HG03039 (cell line): ENCODE results near the gene ILDR2.
"Not testable (repeated sequence)": the region's sequence is repeated elsewhere in the genome, so short reads cannot be mapped to it uniquely, and the experiment has no call there.

Experiments
- ATAC-seq: cut with Tn5 transposase; IDR thresholded peaks from one replicate; pipeline ENCODE4 v1.9.1; 2021; ENCODE audit warnings: mild to moderate bottlenecking, moderate library complexity; ENCODE audit not compliant: unreplicated experiment

The ILDR2 gene

DNA sequence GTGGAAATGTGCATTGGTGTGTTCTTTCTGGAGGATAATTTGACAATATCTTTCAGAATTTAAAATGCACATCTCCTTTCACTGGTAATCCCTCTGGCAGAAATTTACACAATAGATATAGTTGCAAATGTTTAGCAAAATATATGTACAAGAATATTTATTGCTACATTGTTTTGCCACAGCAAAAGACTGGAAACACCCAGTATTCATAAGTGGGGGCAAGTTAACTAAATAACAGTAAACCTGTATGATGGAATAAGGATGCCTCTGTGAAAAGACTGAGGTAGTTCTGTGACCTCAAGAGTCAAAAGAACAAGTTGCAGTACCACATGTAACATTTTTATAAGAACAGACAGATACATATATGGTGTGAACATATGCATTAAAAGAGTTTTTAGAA, 85.6 kb downstream of the ILDR2 start:
- no peak for ATAC-seq

DNA sequence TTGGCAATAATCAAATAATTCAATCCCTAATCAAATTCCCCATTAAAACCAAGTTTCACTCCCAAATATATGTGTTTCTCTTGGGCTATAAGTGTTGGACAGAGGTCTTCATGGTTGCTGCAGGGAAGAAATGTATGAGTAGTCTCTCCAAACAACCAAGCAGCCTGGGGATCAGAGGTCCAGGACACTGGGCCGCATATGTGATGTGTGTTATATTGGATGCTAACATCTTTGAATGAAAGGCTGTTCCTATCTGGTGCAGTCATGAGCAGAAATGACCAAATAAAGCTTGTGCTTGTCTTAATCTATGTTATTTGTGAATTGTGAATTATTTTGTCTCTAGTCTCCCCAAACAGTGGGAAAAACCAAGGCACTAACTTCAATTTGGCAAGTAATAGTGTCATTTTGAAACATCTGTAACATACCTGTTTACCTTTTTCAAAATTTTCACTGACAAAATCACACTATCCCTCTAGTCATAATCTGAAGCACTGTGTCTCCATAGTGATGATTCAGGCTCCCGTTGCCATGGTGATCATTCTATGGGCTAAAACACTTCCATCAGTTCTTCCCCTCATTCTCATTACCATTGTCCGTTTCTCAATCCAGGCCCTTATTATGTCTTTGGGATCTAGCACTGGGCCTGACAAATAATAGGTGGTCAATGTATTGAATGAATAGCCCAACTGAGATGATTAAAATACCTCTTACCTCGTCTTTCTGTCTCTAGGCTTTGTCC, 86.8 kb downstream of the ILDR2 start:
- no peak for ATAC-seq

DNA sequence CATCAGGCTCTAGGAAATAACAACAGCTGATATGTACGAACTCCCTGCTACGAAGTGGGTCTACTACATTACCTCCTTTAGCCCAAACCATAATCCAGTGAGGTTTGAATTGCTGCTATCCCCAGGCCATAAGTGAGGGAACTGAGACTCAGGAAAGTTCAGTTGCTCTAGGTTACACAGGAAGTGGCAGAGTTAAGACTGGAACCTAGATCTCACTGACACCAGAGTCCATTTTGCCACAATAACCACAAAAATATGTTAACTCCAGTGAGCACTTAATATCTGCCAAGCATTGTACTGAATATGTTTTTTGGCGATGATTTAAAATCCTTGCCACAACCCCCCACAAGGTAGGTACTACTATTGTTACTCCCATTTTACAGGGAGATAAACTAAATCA, 90.4 kb downstream of the ILDR2 start:
- no peak for ATAC-seq

DNA sequence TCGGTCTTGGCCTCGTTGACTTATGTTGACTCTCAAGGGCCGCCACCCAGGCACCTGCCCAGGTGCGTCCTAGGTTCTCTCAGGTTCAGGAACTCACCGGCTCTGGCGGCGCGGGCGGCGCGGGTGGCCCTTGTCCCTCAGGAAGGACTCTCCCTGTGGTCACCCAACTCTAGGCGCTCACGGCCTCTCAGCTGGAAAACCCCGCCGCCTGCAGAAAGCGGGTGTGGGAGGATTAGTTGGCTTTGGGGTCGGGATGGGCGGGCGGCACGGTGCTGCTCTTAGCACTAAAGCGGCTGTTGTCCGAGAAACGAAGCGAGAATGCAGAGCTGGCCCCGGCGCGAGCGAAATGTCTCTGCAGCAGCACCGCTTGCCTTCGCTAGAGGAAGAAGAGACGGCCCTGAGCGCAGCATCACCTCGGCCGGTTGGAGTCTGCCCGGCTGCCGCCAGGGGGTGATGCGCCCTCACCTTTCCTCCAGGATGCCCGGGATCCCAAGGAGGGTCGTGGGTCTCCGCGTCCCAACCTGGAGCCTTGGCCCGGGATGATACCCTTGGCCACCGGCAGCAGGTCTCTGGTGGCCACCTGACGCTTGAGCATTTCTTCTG, 91.2 kb downstream of the ILDR2 start:
- ATAC-seq: peak; percentile 47

DNA sequence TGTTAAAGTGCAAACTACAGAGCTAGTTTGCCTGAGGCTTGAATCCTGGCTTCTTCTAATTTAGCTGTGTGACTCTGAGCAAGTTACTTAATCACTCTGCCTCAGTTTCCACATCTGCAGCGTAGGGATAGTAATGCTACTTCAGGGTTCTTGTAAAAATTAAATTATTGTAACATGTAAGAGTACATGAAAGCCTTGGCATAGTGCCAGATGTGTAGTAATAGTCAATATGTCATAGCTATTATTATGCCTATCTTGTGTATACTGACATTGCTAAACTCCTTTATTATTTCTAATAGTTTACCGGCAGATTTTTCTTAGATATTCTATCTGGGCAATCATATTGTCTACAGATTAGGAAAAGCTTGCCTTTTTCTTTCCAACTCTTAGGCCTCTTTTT, 92.4 kb downstream of the ILDR2 start:
- no peak for ATAC-seq

DNA sequence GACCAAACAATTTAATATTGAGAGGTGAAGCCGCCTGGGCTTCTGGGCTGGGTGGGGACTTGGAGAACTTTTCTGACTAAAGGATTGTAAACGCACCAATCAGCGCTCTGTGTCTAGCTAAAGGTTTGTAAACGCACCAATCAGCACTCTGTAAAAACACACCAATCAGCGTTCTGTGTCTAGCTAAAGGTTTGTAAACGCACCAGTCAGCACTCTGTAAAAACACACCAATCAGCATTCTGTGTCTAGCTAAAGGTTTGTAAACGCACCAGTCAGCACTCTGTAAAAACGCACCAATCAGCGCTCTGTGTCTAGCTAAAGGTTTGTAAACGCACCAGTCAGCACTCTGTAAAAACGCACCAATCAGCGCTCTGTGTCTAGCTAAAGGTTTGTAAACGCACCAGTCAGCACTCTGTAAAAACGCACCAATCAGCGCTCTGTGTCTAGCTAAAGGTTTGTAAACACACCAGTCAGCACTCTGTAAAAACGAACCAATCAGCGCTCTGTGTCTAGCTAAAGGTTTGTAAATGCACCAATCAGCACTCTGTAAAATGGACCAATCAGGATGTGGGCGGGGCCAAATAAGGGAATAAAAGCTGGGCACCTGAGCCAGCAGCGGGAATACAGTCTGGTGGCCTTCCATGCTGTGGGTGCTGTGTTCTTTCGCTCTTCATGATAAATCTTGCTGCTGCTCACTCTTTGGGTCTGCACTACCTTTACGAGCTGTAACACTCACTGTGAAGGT, 97.0 kb downstream of the ILDR2 start:
- not testable (repeated sequence) for ATAC-seq

DNA sequence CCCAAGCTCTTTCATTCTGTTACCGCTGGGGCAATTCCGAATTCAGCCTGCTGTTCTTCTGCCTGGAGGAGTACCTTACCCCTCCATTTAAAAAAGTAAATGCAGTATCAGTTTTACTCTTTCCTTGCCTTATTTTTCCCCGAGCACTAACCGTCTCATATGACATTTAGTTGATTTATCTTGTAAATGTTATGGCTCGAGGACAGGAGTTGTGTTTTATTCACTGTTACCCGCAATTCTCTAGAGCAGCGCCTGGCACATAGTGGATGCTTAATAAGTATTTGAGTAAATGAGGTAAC, 98.9 kb downstream of the ILDR2 start:
- no peak for ATAC-seq

DNA sequence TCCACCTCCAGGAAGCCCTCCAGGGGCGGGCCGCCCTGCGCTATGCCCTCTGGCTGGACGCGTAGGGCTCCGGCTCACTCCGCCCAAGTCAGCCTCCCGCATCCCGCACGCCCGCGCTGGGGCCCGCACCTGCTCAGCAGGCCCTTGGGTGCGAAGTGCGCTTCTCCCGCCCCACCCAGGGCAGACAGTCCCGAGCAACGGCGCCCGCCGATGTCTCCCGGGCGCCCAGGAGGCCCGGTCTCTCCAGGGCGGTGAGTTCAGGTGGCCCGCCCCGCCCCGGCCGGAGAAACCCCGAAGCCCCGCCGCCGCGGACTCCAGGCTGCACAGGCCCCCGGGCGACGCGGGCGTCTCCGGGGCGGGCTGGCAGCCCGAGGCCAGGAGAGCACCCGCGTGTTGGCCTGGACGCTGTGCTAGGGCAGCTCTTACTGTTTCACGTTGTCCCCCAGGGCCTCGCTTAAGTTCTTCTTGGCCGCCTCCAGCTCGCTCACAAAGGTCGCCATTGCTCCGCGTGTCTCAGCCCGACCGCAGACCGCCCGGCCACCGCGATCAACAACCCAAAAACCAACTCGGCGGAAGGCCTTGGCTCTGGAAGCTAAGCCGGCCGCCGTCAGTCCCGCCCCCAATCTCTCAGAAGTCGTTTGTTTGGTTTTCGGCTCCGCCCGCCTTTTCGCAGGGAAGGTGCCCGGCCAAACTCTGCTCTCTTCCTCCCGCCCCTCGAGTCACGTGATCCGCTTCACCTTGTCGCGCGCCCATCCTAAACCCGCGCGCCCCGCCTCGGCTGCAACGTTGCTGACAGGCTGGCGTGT, 99.4 kb downstream of the ILDR2 start, which contains the start of gene TADA1:
TADA1 (minus strand) TSS at position 531 of the 806 bp plus-strand sequence; CDS start at position 500, 31 bp downstream.
- peak; percentile 85 for ATAC-seq

DNA sequence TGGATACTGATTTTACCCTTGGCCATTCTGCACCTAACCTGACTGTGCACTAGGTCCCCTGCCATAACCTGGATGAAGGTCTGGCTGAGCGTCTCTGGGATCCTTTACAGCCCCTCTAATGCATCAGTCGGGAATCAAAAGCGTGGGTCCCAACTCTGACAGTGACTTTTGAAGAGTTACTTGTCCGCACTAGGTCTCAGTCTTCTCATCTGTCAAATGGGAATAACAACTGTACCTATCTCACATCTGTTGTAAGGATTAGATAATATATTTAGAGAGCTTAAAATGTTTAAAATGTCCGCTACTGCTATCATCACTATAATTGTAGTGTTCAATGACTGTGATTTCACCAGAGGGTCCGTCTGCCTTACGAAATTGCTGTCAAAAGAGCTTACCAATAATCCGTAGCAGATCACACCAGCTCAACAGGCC, 100.0 kb downstream of the ILDR2 start:
- ATAC-seq: no peak

DNA sequence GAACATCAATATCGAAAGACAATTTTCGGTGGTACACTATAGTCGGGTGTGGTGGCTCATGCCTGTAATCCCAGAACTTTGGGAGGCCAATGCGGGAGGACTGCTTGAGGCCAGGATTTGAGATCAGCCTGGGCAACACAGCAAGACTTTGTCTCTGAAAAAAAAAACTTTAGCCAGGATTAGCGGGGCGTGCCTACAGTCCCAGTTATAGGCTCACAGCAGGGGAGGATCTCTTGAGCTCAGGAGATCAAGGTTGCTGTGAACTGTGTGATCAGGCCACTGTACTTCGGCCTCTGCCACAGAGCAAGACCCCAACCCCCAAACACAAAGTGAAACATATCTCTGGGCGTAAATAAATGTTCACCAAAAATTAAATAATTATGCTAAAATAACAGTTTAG, 100.9 kb downstream of the ILDR2 start:
- no peak for ATAC-seq

DNA sequence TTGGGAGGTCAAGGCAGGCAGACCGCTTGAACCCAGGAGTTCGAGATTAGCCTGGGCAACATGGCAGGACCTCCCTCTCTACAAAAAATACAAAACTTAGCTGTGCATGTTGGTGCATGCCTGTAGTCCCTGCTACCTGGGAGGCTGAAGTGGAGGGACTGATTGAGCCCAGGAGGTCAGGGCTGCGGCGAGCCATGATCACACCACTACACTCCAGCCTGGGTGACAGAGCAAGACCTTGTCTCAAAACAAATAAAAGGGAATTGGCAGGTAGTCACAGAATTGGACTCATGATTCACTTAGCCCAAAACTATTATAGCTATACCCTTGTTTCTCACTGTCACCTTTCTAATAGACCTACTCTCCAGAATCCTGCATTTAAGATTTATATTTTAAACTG, 104.8 kb downstream of the ILDR2 start:
- ATAC-seq: no peak

DNA sequence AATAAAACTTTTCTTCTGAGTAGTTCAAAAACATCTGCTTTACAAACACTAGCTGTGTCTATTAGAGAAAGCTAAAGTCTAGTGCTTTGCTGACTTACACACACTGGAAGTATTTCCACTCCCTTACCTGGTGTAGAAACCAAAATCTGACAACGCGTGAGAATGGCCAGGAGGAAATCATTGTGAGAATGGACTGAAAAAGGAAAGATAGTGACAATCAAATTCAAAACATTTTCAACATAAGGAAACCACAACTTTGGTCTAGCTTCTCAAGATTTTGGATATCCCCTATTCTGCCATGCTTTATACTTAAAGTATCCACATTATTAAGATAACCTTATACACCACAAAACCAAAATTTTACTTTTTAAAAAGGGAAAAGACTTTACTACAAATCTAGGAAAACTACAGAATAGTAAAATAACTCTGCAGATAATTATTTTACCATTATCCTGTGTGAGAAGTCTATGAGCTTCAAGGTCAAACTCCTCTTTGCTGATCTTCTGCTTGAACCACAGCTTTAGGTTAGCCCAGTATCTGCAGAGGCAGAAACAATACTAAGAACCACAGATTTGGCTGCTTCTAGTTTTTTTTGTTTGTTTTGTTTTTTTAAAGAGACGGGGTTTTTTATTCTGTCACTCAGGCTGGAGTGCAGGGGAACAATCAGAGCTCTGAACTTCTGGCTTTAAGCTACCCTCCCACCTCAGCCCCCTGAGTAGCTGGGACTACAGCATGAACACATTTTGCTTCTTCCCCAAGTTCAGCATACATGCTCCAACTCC, 105.8 kb downstream of the ILDR2 start:
- ATAC-seq: no peak

DNA sequence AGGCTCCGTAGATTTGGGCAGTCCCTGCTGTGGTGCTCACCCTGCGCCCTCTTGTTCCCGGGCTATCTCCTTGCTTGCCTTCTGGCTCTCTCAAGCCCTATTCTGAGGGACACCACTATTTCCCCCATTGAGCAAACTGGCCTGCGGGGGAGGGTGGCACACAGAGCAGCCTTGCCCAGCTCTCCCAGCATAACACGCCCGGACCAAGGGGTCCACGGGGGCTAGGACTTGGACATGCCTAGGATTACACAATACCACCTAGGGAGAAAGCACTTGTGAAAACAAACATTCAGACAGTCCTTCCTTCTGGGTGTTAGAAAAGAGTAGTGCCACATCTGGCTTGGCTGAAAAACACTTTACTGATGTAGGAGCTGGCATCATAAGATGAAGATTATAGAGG, 106.7 kb downstream of the ILDR2 start:
- no peak for ATAC-seq

DNA sequence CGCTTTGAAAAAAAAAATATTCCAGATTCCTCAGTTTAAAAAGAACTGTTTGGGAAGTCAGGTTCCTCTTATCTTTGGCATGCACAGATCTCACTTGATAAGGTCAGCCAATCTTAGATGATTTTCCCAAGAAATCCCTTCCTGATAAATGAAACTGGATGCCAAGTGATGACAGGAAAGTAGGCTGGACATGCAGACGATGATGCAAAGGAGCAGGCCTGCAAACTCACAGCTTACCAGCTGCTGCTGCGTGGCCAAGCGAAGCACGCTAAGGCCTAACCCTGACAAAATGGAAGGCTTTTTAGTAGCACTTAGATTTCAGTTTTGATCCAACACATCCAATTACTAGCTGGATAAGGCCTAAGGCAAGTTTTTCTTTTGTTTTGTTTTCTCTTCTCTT, 109.4 kb downstream of the ILDR2 start:
- no peak for ATAC-seq

DNA sequence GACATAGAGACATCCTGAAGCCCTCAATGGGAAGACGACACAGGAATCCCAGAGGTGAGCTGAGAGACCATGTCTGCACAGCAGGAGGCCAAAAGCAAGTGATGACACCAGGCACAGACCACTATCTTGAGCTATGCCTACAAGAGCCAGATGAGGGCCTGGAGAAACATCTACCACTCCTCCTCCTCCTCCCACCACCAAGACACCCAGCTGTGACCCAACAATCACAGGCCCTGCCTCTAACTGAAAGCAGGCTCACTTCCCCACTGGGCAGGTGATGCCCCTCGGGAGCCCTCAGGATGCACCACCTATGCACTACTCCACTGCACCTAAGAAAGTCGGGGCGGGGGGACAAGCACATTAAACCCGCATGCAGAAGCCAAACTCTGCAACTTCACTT, 115.7 kb downstream of the ILDR2 start:
- no peak for ATAC-seq

DNA sequence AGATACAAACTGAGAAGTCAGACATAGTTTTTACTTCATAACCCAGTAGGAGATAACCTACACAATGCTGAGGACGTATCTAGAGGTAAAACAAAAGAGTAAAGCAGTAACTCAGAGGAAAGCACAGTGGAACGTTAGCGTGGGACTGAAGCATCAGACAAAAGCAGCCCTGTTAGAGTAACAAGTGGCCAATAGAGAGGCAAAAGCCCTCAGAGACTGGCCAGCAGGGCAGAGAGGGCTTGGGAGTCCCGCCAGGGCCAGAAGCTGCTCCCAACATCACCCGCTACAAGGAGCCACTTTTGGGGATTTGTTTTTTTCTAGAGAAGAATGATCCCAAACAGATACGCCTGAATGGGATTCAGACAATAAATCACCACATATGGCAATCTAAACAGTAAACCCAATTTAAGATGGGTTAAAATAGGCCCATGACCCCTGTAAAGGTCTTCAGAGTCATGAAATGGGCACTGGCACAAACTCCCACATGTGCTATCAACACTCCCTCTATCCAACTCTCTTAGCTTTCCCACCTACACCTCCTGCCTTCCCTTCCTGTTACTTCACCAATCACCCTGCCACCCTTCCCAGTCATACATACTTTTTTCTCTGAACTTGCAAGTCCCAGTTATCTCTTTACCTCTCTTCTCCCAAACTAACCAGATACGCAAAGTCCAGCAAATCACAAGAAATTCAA, 116.5 kb downstream of the ILDR2 start:
- no peak for ATAC-seq
